PC-9 (cell line): ENCODE data around the gene PPL. TPM values are rescaled to one million over a fixed set of nuclear protein-coding genes. Genes with fewer than 3 reads are reported as not detected.

Experiments used
- Bru-seq: library from RNA; stranded (reverse); fragments of 400-500 nt; gene quantifications from one replicate; lab custom pipeline; 2021; lab: Mats Ljungman, UMichigan
- BruChase-seq, 2 experiments: library from RNA; stranded (reverse); fragments of 400-500 nt; gene quantifications; one replicate each; lab custom pipeline; 2021; lab: Mats Ljungman, UMichigan
- BruUV-seq: library from RNA; stranded (reverse); fragments of 400-500 nt; replicated peaks from 2 replicates; lab custom pipeline; 2021; lab: Mats Ljungman, UMichigan
- CTCF ChIA-PET: fragments of 300-600 bp; sonication (Branson Sonifier 250); formaldehyde crosslinking; loops from one replicate; lab custom pipeline; 2022; ENCODE audit warnings: antibody characterized with exemption; lab: Charles Lee
- POLR2A ChIA-PET: fragments of 300-600 bp; sonication (Branson Sonifier 250); formaldehyde crosslinking; loops from one replicate; lab custom pipeline; 2022; ENCODE audit warnings: antibody characterized with exemption; ENCODE audit not compliant: unreplicated experiment; lab: Charles Lee
- DNase-seq, 2 experiments: peaks; one replicate each; pipeline versions ENCODE4 v3.0.0 to v3.0.0-alpha.2; 2015 to 2022; ENCODE audit warnings: mixed read lengths in 1 of 2
- H2AFZ ChIP-seq: fragments of 200-600 bp; sonication (generic); 2 replicates; pipeline ENCODE4 v1.8.1; 2017; ENCODE audit warnings: antibody characterized with exemption
- H3F3A ChIP-seq: fragments of 200-600 bp; sonication (generic); 2 replicates; pipeline ENCODE4 v1.8.1; 2017; ENCODE audit warnings: antibody characterized with exemption, mild to moderate bottlenecking, low read depth; ENCODE audit not compliant: insufficient read depth
- H3K27ac ChIP-seq: fragments of 200-600 bp; sonication (generic); 2 replicates; pipeline ENCODE4 v1.6.1; 2016; ENCODE audit warnings: mixed run types
- H3K27me3 ChIP-seq: fragments of 200-600 bp; sonication (generic); 2 replicates; pipeline ENCODE4 v1.6.1; 2016; ENCODE audit warnings: low read depth, mixed run types; ENCODE audit not compliant: insufficient read depth
- H3K36me3 ChIP-seq: fragments of 200-600 bp; sonication (generic); 2 replicates; pipeline ENCODE4 v1.6.1; 2016; ENCODE audit warnings: low read depth, mixed run types
- H3K4me1 ChIP-seq: fragments of 200-600 bp; sonication (generic); replicated peaks from 2 replicates; pipeline ENCODE4 v1.6.1; 2016; ENCODE audit warnings: mixed run types; ENCODE audit not compliant: insufficient read depth
- H3K4me2 ChIP-seq: fragments of 200-600 bp; sonication (generic); 2 replicates; pipeline ENCODE4 v1.6.1; 2017; ENCODE audit warnings: mixed run types
- H3K4me3 ChIP-seq: fragments of 200-600 bp; sonication (generic); 2 replicates; pipeline ENCODE4 v1.6.1; 2016; ENCODE audit warnings: mixed run types
- H3K79me2 ChIP-seq: fragments of 200-600 bp; sonication (generic); 2 replicates; pipeline ENCODE4 v1.6.1; 2017; ENCODE audit warnings: low read depth, mixed run types
- H3K9me2 ChIP-seq: fragments of 200-600 bp; sonication (generic); 2 replicates; pipeline ENCODE4 v1.8.1; 2017; ENCODE audit warnings: mild to moderate bottlenecking; ENCODE audit not compliant: insufficient read depth
- H3K9me3 ChIP-seq: fragments of 200-600 bp; sonication (generic); 2 replicates; pipeline ENCODE4 v1.8.1; 2016; ENCODE audit warnings: low read depth; ENCODE audit not compliant: insufficient read depth
- H4K20me1 ChIP-seq: fragments of 200-600 bp; sonication (generic); 2 replicates; pipeline ENCODE4 v1.8.1; 2017; ENCODE audit not compliant: insufficient read depth
- EZH2 ChIP-seq: fragments of 200-600 bp; sonication (generic); IDR thresholded peaks from 2 replicates; pipeline ENCODE4 v1.8.0; 2017; ENCODE audit warnings: antibody characterized with exemption, low read depth
- intact Hi-C: fragments of 100-400 bp; cut with micrococcal nuclease; formaldehyde crosslinking; loops from one replicate; pipeline ENCODE4 v1.10.0; 2022; ENCODE audit not compliant: unreplicated experiment
- long read RNA-seq: library from polyadenylated mRNA; stranded (forward); transcript quantifications from one replicate; pipeline ENCODE4 v2.0.0, GENCODE V29; 2022
- total RNA-seq: library from RNA; stranded (reverse); gene quantifications from 2 replicates; pipeline ENCODE4 v1.2.3, GENCODE V29; 2021
- TF ChIP-seq, protein P1 (sequence below): fragments of 200-600 bp; sonication (generic); conservative IDR thresholded peaks from 2 replicates; pipeline ENCODE4 v1.6.1; 2017; ENCODE audit warnings: mixed run types, antibody characterized with exemption, mild to moderate bottlenecking, moderate library complexity

PPL gene, protein sequence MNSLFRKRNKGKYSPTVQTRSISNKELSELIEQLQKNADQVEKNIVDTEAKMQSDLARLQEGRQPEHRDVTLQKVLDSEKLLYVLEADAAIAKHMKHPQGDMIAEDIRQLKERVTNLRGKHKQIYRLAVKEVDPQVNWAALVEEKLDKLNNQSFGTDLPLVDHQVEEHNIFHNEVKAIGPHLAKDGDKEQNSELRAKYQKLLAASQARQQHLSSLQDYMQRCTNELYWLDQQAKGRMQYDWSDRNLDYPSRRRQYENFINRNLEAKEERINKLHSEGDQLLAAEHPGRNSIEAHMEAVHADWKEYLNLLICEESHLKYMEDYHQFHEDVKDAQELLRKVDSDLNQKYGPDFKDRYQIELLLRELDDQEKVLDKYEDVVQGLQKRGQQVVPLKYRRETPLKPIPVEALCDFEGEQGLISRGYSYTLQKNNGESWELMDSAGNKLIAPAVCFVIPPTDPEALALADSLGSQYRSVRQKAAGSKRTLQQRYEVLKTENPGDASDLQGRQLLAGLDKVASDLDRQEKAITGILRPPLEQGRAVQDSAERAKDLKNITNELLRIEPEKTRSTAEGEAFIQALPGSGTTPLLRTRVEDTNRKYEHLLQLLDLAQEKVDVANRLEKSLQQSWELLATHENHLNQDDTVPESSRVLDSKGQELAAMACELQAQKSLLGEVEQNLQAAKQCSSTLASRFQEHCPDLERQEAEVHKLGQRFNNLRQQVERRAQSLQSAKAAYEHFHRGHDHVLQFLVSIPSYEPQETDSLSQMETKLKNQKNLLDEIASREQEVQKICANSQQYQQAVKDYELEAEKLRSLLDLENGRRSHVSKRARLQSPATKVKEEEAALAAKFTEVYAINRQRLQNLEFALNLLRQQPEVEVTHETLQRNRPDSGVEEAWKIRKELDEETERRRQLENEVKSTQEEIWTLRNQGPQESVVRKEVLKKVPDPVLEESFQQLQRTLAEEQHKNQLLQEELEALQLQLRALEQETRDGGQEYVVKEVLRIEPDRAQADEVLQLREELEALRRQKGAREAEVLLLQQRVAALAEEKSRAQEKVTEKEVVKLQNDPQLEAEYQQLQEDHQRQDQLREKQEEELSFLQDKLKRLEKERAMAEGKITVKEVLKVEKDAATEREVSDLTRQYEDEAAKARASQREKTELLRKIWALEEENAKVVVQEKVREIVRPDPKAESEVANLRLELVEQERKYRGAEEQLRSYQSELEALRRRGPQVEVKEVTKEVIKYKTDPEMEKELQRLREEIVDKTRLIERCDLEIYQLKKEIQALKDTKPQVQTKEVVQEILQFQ (N-terminal part only)
- total RNA-seq, result 184 and 187 TPM in 2 replicates
- percentile 88 among the genes with signal in this experiment for Bru-seq, nascent RNA
- percentile 91 among the genes with signal in this experiment for BruChase-seq, experiment 1, labeled RNA remaining after a 2-hour chase
- percentile 89 among the genes with signal in this experiment for BruChase-seq, experiment 2, labeled RNA remaining after a 6-hour chase
- long read RNA-seq, full-length matches to known transcripts, result 27 of 96 reads
- long read RNA-seq, partial matches to known transcripts, result 22 of 96 reads
- long read RNA-seq, other reads (novel, unspliced or antisense), result 47 of 96 reads

DNA sequence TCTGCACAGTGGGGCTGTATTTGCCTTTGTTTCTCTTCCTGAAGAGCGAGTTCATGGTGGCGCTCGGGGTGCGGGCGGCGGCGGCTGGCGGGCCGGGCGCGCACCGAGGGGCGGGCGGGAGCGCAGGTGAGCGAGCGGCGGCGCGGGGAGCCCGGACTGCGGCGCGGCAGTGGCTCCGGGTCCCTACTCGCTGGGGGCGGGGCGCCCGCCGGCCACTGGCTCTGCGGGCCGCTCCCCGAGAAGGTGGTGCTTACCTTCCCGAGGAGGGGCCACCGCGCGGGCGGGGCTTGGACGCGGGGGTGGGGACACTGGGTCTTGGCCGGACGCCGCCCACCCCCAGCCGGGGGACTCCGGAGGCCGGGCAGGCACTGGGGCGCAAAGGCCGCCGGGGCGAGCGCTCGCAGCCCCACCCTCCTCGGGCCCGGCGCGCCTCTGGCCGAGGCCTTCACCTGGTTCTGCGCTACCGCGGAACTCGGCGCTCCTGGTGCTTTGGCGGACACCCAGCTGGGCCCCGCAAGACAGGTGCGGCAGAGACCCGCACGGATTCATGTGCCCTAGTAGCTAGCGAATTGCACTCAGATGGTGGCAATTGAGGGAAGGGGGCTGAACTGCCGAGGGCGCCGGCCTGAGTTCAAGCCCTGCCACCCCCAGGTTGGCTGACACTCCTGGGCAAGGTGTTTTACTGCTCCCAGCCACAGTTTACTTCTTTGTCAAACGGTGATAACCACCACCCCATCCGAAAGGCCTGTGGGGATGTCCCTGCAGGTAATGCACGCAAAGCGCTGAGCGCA, at the start of gene PPL:
Gene PPL, minus strand, starts transcription at position 158 of the 791 bp plus-strand sequence. Its CDS starts 103 bp downstream, at position 55.
- ChIA-PET CTCF (interaction anchor here (0.6 to 0.7 kb wide), 2 partner anchors 8 to 144 kb away, joined by 3 read pairs; no protein-coding TSS in a partner anchor), POLR2A (no interaction called here)
- H2AFZ ChIP-seq, result peak within 1 kb of the TSS; percentile 76; the same call in 1 of the 2 replicates
- peak; percentile 87 to 100 for DNase-seq
- H3K4me3 ChIP-seq, result peak within 1 kb of the TSS; percentile 99
- TSS peak; percentile 71 for BruUV-seq
- H3K79me2 ChIP-seq, result peaks cover 43% of the 10 kb centered on the region
- no peaks in the 10 kb centered on the region for H3K9me2 ChIP-seq
- intact Hi-C loops, result loop anchor here (1.0 to 2.0 kb wide), 3 partner anchors 8 to 54 kb away; no protein-coding TSS in a partner anchor
- peaks cover 6% of the 10 kb centered on the region; the same call in 1 of the 2 replicates for H3K36me3 ChIP-seq
- no peaks in the 10 kb centered on the region for H3K27me3 ChIP-seq
- peaks cover 36% of the 10 kb centered on the region for H3K4me1 ChIP-seq
- no peaks in the 10 kb centered on the region for H3K9me3 ChIP-seq
- peak within 1 kb of the TSS; percentile 96 for H3K4me2 ChIP-seq
- TF ChIP-seq, protein P1, sequence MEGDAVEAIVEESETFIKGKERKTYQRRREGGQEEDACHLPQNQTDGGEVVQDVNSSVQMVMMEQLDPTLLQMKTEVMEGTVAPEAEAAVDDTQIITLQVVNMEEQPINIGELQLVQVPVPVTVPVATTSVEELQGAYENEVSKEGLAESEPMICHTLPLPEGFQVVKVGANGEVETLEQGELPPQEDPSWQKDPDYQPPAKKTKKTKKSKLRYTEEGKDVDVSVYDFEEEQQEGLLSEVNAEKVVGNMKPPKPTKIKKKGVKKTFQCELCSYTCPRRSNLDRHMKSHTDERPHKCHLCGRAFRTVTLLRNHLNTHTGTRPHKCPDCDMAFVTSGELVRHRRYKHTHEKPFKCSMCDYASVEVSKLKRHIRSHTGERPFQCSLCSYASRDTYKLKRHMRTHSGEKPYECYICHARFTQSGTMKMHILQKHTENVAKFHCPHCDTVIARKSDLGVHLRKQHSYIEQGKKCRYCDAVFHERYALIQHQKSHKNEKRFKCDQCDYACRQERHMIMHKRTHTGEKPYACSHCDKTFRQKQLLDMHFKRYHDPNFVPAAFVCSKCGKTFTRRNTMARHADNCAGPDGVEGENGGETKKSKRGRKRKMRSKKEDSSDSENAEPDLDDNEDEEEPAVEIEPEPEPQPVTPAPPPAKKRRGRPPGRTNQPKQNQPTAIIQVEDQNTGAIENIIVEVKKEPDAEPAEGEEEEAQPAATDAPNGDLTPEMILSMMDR, result no peak
- no peak for TF ChIP-seq EZH2
- H3F3A ChIP-seq, result peaks cover 9% of the 10 kb centered on the region; the same call in 1 of the 2 replicates
- peak within 1 kb of the TSS; percentile 38; the same call in 1 of the 2 replicates for H3K27ac ChIP-seq
- peaks cover 30% of the 10 kb centered on the region for H4K20me1 ChIP-seq

DNA sequence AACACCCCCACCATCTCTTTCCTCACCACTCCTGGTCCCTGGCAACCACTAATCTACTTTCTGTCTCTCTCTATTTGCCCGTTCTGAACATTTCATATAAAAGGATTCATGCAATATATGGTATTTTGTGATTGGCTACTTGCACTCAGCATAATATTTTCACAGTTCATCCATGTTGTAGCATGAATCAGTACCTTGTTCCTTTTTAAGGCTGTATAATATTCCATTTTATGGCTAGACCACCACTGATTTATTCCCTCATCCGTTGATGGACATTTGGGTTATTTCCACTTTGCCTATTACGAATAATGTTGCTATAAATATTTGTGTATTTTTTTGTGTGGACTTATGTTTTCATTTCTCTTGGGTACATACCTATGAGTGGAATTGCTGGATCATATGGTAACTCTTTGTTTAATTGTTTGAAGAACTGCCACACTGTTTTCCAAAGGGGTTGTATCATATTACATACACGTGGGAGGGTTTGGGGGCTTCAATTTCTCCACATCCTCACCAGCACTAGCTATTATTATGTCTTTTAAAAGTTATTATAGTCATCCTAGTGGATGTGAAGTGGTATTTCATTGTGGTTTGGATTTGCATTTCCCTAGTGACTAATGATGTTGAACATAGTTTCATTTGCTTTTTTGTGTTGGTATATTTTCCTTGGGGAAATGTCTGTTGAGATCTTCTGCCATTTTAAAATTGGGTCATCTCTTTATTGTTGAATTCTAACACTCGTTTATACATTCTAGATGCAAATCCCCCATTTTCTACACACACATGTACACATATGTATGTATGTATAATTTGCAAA, 47.4 kb upstream of the PPL start:
- TF ChIP-seq EZH2, result no peak
- TF ChIP-seq, protein P1, result no peak
- peaks cover 4% of the 10 kb centered on the region; the same call in 1 of the 2 replicates for H3K9me3 ChIP-seq
- H3K4me3 ChIP-seq, result no peak overlapping the region
- BruUV-seq, result no TSS peak
- DNase-seq, result no peak
- H3K4me1 ChIP-seq, result no peaks in the 10 kb centered on the region
- peaks cover 45% of the 10 kb centered on the region for H3K27me3 ChIP-seq
- H3K27ac ChIP-seq, result no peak overlapping the region
- no peaks in the 10 kb centered on the region for H3K36me3 ChIP-seq
- no peaks in the 10 kb centered on the region for H3K79me2 ChIP-seq
- ChIA-PET CTCF (interaction anchor here (0.6 kb wide), 1 partner anchor 76 kb away, joined by 14 read pairs; no protein-coding TSS in a partner anchor), POLR2A (no interaction called here)
- H3K4me2 ChIP-seq, result no peak overlapping the region
- no peaks in the 10 kb centered on the region for H4K20me1 ChIP-seq
- H3F3A ChIP-seq, result no peaks in the 10 kb centered on the region
- no peak overlapping the region for H2AFZ ChIP-seq
- no peaks in the 10 kb centered on the region for H3K9me2 ChIP-seq
- intact Hi-C loops, result no loop called here
